ENCODE results near the gene ZNF76.

- TF ChIP-seq CTCF (conservative IDR thresholded peaks at IDR 0.05; ENCODE audit: low read length), result no peak
- TF ChIP-seq EZH2phosphoT487 (IDR thresholded peaks at IDR 0.05; ENCODE audit: borderline replicate concordance, low read depth, low read length), result no peak
These were observed 12.5 kb downstream of the ZNF76 start for GRCh38 chr6:35272005-35272404.

Measured in OCI-LY7 (cell line).